ENCODE results near the gene SCN10A.

- no peak for TF ChIP-seq CTCF (IDR thresholded peaks at IDR 0.05)
- no peak for TF ChIP-seq POLR2A (IDR thresholded peaks at IDR 0.05)
These were observed 157.2 kb downstream of the SCN10A start for GRCh38 chr3:38658841-38659240.

Data from right lobe of liver (tissue), 4 donors.